ENCODE results near the gene KCNA5.

DNA sequence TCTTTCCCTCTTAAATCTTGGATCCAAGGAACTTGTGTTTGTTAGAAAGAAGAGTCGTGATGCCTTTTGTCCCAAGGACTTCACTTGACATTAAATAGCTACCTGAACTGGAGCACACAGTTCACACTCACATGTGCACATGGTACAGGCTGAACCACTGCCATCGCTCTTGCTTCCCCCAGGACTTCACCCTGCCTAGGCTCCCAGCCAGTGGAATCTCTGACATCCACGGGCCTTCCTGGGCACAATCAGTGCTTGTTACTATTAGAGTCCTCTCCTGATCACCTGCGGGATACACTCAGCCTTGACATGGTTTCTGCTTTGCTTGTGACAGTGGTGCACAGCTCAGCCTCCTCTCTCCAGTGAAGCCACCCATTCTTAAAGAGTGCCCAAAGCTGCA, 49.1 kb upstream of the KCNA5 start:
- TF ChIP-seq, protein P1, sequence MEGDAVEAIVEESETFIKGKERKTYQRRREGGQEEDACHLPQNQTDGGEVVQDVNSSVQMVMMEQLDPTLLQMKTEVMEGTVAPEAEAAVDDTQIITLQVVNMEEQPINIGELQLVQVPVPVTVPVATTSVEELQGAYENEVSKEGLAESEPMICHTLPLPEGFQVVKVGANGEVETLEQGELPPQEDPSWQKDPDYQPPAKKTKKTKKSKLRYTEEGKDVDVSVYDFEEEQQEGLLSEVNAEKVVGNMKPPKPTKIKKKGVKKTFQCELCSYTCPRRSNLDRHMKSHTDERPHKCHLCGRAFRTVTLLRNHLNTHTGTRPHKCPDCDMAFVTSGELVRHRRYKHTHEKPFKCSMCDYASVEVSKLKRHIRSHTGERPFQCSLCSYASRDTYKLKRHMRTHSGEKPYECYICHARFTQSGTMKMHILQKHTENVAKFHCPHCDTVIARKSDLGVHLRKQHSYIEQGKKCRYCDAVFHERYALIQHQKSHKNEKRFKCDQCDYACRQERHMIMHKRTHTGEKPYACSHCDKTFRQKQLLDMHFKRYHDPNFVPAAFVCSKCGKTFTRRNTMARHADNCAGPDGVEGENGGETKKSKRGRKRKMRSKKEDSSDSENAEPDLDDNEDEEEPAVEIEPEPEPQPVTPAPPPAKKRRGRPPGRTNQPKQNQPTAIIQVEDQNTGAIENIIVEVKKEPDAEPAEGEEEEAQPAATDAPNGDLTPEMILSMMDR (IDR thresholded peaks at IDR 0.05; ENCODE audit: borderline replicate concordance, extremely low read depth, low read length, poor library complexity, severe bottlenecking) = no peak
- no peak for TF ChIP-seq EZH2 (IDR thresholded peaks at IDR 0.05; ENCODE audit: borderline replicate concordance, low read depth, low read length, severe bottlenecking)
